MM.1S (cell line): Measurements from ENCODE around the gene PIBF1.

Experiments
- EZH2 ChIP-seq: fragments of 300-600 bp; sonication (generic); optimal IDR thresholded peaks from 2 replicates; pipeline ENCODE3; 2017; ENCODE audit warnings: low read depth, mild to moderate bottlenecking, antibody characterized with exemption, low read length, mixed read lengths
- EZH2phosphoT487 ChIP-seq: fragments of 300-600 bp; sonication (generic); IDR thresholded peaks from 2 replicates; pipeline ENCODE4 v1.6.1; 2018; ENCODE audit warnings: antibody characterized with exemption, low read length
- TF ChIP-seq, protein P1 (sequence below): fragments of 300-600 bp; sonication (generic); IDR thresholded peaks from 2 replicates; pipeline ENCODE4 v1.5.1; 2016; ENCODE audit warnings: antibody characterized with exemption, low read length, mixed read lengths

DNA sequence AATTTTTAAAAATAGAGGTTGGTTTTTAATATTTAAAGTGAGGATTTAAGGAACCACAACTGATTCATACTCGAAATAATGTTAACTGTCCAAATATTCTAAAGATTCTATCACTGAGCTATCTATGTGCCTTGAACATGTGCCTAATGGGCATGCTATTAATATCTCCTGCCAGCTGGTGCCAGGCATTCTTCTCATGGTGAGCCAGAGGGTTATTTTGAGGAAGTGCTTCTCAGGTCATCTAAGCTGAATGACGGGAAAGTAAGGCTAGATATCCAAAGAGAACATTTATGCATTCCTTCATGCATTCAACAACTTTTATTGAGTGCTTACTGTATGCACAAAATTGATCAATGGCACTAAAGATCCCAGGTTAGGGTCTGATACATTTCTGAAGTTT is 138.2 kb downstream of the PIBF1 start:
- TF ChIP-seq, protein P1, sequence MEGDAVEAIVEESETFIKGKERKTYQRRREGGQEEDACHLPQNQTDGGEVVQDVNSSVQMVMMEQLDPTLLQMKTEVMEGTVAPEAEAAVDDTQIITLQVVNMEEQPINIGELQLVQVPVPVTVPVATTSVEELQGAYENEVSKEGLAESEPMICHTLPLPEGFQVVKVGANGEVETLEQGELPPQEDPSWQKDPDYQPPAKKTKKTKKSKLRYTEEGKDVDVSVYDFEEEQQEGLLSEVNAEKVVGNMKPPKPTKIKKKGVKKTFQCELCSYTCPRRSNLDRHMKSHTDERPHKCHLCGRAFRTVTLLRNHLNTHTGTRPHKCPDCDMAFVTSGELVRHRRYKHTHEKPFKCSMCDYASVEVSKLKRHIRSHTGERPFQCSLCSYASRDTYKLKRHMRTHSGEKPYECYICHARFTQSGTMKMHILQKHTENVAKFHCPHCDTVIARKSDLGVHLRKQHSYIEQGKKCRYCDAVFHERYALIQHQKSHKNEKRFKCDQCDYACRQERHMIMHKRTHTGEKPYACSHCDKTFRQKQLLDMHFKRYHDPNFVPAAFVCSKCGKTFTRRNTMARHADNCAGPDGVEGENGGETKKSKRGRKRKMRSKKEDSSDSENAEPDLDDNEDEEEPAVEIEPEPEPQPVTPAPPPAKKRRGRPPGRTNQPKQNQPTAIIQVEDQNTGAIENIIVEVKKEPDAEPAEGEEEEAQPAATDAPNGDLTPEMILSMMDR: no peak
- TF ChIP-seq EZH2phosphoT487: no peak
- TF ChIP-seq EZH2: no peak
